ENCODE measurements around the gene PSMD3. TPM values are rescaled to one million over a fixed set of nuclear protein-coding genes. Genes with fewer than 3 reads are reported as not detected.
A peak's percentile ranks its signal among the peaks of the same experiment; 100 is the strongest.

PSMD3 gene
- total RNA-seq, 1 donor = 94.8 TPM

GRCh38 chr17:39937447-39937846 lies 43.2 kb upstream of the PSMD3 start:
- Histone ChIP-seq H3K27me3 (ENCODE audit: insufficient read depth, low read length) (no peaks in the 10 kb centered on the region), H3K9me3 (ENCODE audit: low read depth, low read length) (no peaks in the 10 kb centered on the region), H3K4me3 (ENCODE audit: insufficient read depth, low read length) (no peak overlapping the region), H3K4me1 (ENCODE audit: insufficient read depth, low read length) (peaks cover 17% of the 10 kb centered on the region), H3K27ac (ENCODE audit: low read depth, low read length) (no peak overlapping the region), H3K36me3 (ENCODE audit: insufficient read depth, low read length) (no peaks in the 10 kb centered on the region), H2AFZ (ENCODE audit: low read length) (no peak overlapping the region), H4K20me1 (ENCODE audit: insufficient read depth, low read length) (no peaks in the 10 kb centered on the region), H3K79me2 (ENCODE audit: insufficient read depth, low read length) (no peaks in the 10 kb centered on the region), H3K4me2 (ENCODE audit: insufficient read depth, low read length) (no peak overlapping the region)
- DNase-seq (ENCODE audit: insufficient read length, low spot score, missing footprints) = no peak
- TF ChIP-seq CTCF (IDR thresholded peaks at IDR 0.05; ENCODE audit: extremely low read depth, low read depth, low read length) = no peak

- no peak for TF ChIP-seq CTCF (IDR thresholded peaks at IDR 0.05; ENCODE audit: extremely low read depth, low read depth, low read length)
- H3K36me3 ChIP-seq (ENCODE audit: insufficient read depth, low read length) = no peaks in the 10 kb centered on the region
- no peaks in the 10 kb centered on the region for H3K9me3 ChIP-seq (ENCODE audit: low read depth, low read length)
- H3K4me2 ChIP-seq (ENCODE audit: insufficient read depth, low read length) = no peak overlapping the region
- no peaks in the 10 kb centered on the region for H3K79me2 ChIP-seq (ENCODE audit: insufficient read depth, low read length)
- no peak overlapping the region for H3K27ac ChIP-seq (ENCODE audit: low read depth, low read length)
- no peaks in the 10 kb centered on the region for H4K20me1 ChIP-seq (ENCODE audit: insufficient read depth, low read length)
- H3K27me3 ChIP-seq (ENCODE audit: insufficient read depth, low read length) = no peaks in the 10 kb centered on the region
- H3K4me1 ChIP-seq (ENCODE audit: insufficient read depth, low read length) = peaks cover 17% of the 10 kb centered on the region
- DNase-seq (ENCODE audit: insufficient read length, low spot score, missing footprints) = no peak
- H2AFZ ChIP-seq (ENCODE audit: low read length) = no peak overlapping the region
- no peak overlapping the region for H3K4me3 ChIP-seq (ENCODE audit: insufficient read depth, low read length)
Observed at GRCh38 chr17:39938140-39938869, 42.3 kb upstream of the PSMD3 start.

GRCh38 chr17:39939106-39939505 lies 41.5 kb upstream of the PSMD3 start:
- no peak for TF ChIP-seq CTCF (IDR thresholded peaks at IDR 0.05; ENCODE audit: extremely low read depth, low read depth, low read length)
- Histone ChIP-seq H4K20me1 (ENCODE audit: insufficient read depth, low read length) (no peaks in the 10 kb centered on the region), H2AFZ (ENCODE audit: low read length) (no peak overlapping the region), H3K4me2 (ENCODE audit: insufficient read depth, low read length) (peak overlapping the region; percentile 74), H3K4me1 (ENCODE audit: insufficient read depth, low read length) (peaks cover 17% of the 10 kb centered on the region), H3K79me2 (ENCODE audit: insufficient read depth, low read length) (no peaks in the 10 kb centered on the region), H3K27ac (ENCODE audit: low read depth, low read length) (peak overlapping the region; percentile 94), H3K4me3 (ENCODE audit: insufficient read depth, low read length) (no peak overlapping the region), H3K9me3 (ENCODE audit: low read depth, low read length) (no peaks in the 10 kb centered on the region), H3K36me3 (ENCODE audit: insufficient read depth, low read length) (no peaks in the 10 kb centered on the region), H3K27me3 (ENCODE audit: insufficient read depth, low read length) (no peaks in the 10 kb centered on the region)
- peak; percentile 81 for DNase-seq (ENCODE audit: insufficient read length, low spot score, missing footprints)

GRCh38 chr17:39939588-39940419 lies 40.8 kb upstream of the PSMD3 start:
- H4K20me1 ChIP-seq (ENCODE audit: insufficient read depth, low read length) = no peaks in the 10 kb centered on the region
- TF ChIP-seq CTCF (IDR thresholded peaks at IDR 0.05; ENCODE audit: extremely low read depth, low read depth, low read length) = peak; percentile 67
- H3K27me3 ChIP-seq (ENCODE audit: insufficient read depth, low read length) = no peaks in the 10 kb centered on the region
- peak overlapping the region; percentile 74 for H3K4me2 ChIP-seq (ENCODE audit: insufficient read depth, low read length)
- peak overlapping the region; percentile 71 for H2AFZ ChIP-seq (ENCODE audit: low read length)
- peak overlapping the region; percentile 94 for H3K27ac ChIP-seq (ENCODE audit: low read depth, low read length)
- DNase-seq (ENCODE audit: insufficient read length, low spot score, missing footprints) = peak; percentile 98
- no peaks in the 10 kb centered on the region for H3K36me3 ChIP-seq (ENCODE audit: insufficient read depth, low read length)
- peak overlapping the region; percentile 33 for H3K4me3 ChIP-seq (ENCODE audit: insufficient read depth, low read length)
- H3K9me3 ChIP-seq (ENCODE audit: low read depth, low read length) = no peaks in the 10 kb centered on the region
- H3K4me1 ChIP-seq (ENCODE audit: insufficient read depth, low read length) = peaks cover 17% of the 10 kb centered on the region
- no peaks in the 10 kb centered on the region for H3K79me2 ChIP-seq (ENCODE audit: insufficient read depth, low read length)

All from osteoblast (primary cell).